HepG2 (cell line): ENCODE measurements around the gene NME1. TPM values are rescaled to one million over a fixed set of nuclear protein-coding genes. Genes with fewer than 3 reads are reported as not detected.

Experiments
- HMGXB4 ChIP-seq, 2 experiments: sonication (generic) in 1 of 2; formaldehyde crosslinking in 1 of 2; IDR thresholded peaks; 2 replicates each; pipeline versions ENCODE4 v1.4.0 to v1.6.1; 2018 to 2020; ENCODE audit warnings: missing genetic modification reagents in 2 of 2, borderline replicate concordance in 1 of 2, low read depth in 1 of 2, mild to moderate bottlenecking in 1 of 2, missing biosample characterization in 1 of 2
- HNF1B ChIP-seq: sonication (generic); formaldehyde crosslinking; IDR thresholded peaks from 2 replicates; pipeline ENCODE4 v1.5.1; 2020; ENCODE audit warnings: mild to moderate bottlenecking, moderate library complexity, missing genetic modification reagents
- HNRNPH1 ChIP-seq: fragments of 200-400 bp; formaldehyde crosslinking; optimal IDR thresholded peaks from 2 replicates; pipeline ENCODE3; 2017; ENCODE audit warnings: mild to moderate bottlenecking, low read depth, low read length
- HOMEZ ChIP-seq: IDR thresholded peaks from 2 replicates; pipeline ENCODE4 v1.6.1; 2016; ENCODE audit warnings: low read depth
- NCOA5 ChIP-seq: sonication (generic); formaldehyde crosslinking; IDR thresholded peaks from 2 replicates; pipeline ENCODE4 v1.4.0; 2020; ENCODE audit warnings: missing genetic modification reagents
- PCBP2 ChIP-seq: fragments of 200-400 bp; formaldehyde crosslinking; optimal IDR thresholded peaks from 2 replicates; pipeline ENCODE3; 2018; ENCODE audit warnings: low read length, low read depth; ENCODE audit not compliant: poor library complexity, severe bottlenecking
- RXRA ChIP-seq: sonication (generic); formaldehyde crosslinking; IDR thresholded peaks from 2 replicates; pipeline ENCODE4 v1.5.1; 2020; ENCODE audit warnings: missing genetic modification reagents
- TCF7 ChIP-seq: sonication (generic); IDR thresholded peaks from 2 replicates; pipeline ENCODE4 v1.6.1; 2016; ENCODE audit warnings: antibody characterized with exemption, low read depth
- TIGD3 ChIP-seq: sonication (generic); formaldehyde crosslinking; IDR thresholded peaks from 2 replicates; pipeline ENCODE4 v1.5.1; 2020; ENCODE audit warnings: mild to moderate bottlenecking, missing genetic modification reagents, borderline replicate concordance
- XRCC5 ChIP-seq: fragments of 200-400 bp; formaldehyde crosslinking; optimal IDR thresholded peaks from 2 replicates; pipeline ENCODE3; 2017; ENCODE audit warnings: mild to moderate bottlenecking, low read length
- ZBTB7A ChIP-seq: sonication (generic); formaldehyde crosslinking; IDR thresholded peaks from 2 replicates; pipeline ENCODE4 v1.8.0; 2022; ENCODE audit warnings: mild to moderate bottlenecking, missing genetic modification reagents
- ZFP36L1 ChIP-seq: sonication (generic); formaldehyde crosslinking; IDR thresholded peaks from 2 replicates; pipeline ENCODE4 v1.8.0; 2022; ENCODE audit warnings: mild to moderate bottlenecking, missing genetic modification reagents, moderate library complexity
- ZNF12 ChIP-seq: sonication (generic); formaldehyde crosslinking; IDR thresholded peaks from 2 replicates; pipeline ENCODE4 v1.5.0; 2020; ENCODE audit warnings: missing genetic modification reagents
- ZNF496 ChIP-seq: sonication (generic); formaldehyde crosslinking; IDR thresholded peaks from 2 replicates; pipeline ENCODE4 v1.8.1; 2023; ENCODE audit warnings: mild to moderate bottlenecking, moderate library complexity, missing genetic modification reagents; ENCODE audit not compliant: insufficient replicate concordance
- ZNF512B ChIP-seq: sonication (generic); formaldehyde crosslinking; IDR thresholded peaks from 2 replicates; pipeline ENCODE4 v1.5.1; 2020; ENCODE audit warnings: missing genetic modification reagents, mild to moderate bottlenecking, borderline replicate concordance
- ZNF598 ChIP-seq: sonication (generic); formaldehyde crosslinking; IDR thresholded peaks from 2 replicates; pipeline ENCODE4 v1.5.1; 2020; ENCODE audit warnings: mild to moderate bottlenecking, missing genetic modification reagents, borderline replicate concordance
- ZSCAN12 ChIP-seq: sonication (generic); formaldehyde crosslinking; IDR thresholded peaks from 2 replicates; pipeline ENCODE4 v1.9.0; 2021; ENCODE audit warnings: mild to moderate bottlenecking, missing genetic modification reagents
- polyA plus RNA-seq, 8 experiments: library from polyadenylated mRNA; depleted of rRNA in 3 of 8; stranded (reverse) in 7 of 8; unstranded in 1 of 8; fragments of >200 nt; fragmentation: Illumina TruSeq in 4 of 8; extraction: Trizol in 4 of 8; gene quantifications; 2 replicates each; pipeline versions ENCODE4 v1.2.1 to v1.2.3, GENCODE V29; 2011 to 2016; ENCODE audit warnings: low read depth in 4 of 8, missing spikeins in 1 of 8, mixed read lengths in 1 of 8; ENCODE audit not compliant: insufficient read depth in 1 of 8
- total RNA-seq, 5 experiments: library from RNA; depleted of rRNA; stranded (reverse); fragments of >200 nt; fragmentation: Illumina TruSeq; extraction: Trizol; gene quantifications; 2 replicates each; pipeline ENCODE4 v1.2.3, GENCODE V29; 2016; ENCODE audit warnings: low read depth in 1 of 5

The NME1 gene
- total and polyA plus RNA-seq, 2 of the 13 experiments (the other 11 are each of a cell fraction or from before 2014, with no cell fraction given) = 295 to 516 TPM

GRCh38 chr17:51166198-51166986 is 13.0 kb downstream of the NME1 start, which contains the start of gene NME2 (continued):
- TF ChIP-seq TCF7 (no peak), ZNF496 (no peak), HNF1B (peak; percentile 95; the same call in 1 of the 2 replicates), ZFP36L1 (no peak), HOMEZ (CRISPR knock-in tag) (no peak; the same call in 1 of the 2 replicates), ZNF598 (CRISPR knock-in tag) (no peak), XRCC5 (peak; percentile 29), ZSCAN12 (CRISPR knock-in tag) (no peak), ZNF512B (CRISPR knock-in tag) (no peak), ZBTB7A (CRISPR knock-in tag) (no peak; the same call in 1 of the 2 replicates), HNRNPH1 (no peak), PCBP2 (no peak), ZNF12 (CRISPR knock-in tag) (no peak; the same call in 1 of the 2 replicates), HMGXB4 (CRISPR knock-in tag; IDR thresholded peaks at IDR 0.05; ENCODE audit: borderline replicate concordance in 1 of 2, low read depth in 1 of 2) (no peak), RXRA (CRISPR knock-in tag) (peak; percentile 48; the same call in 1 of the 2 replicates), NCOA5 (CRISPR knock-in tag) (no peak), TIGD3 (CRISPR knock-in tag) (no peak; the same call in 1 of the 2 replicates)
